Stomach (tissue), 9 donors: ENCODE measurements around the gene TNRC6B. TPM values are rescaled to one million over a fixed set of nuclear protein-coding genes. Genes with fewer than 3 reads are reported as not detected.
A peak's percentile ranks its signal among the peaks of the same experiment; 100 is the strongest.

Experiments used
- DNase-seq, 2 donors: peaks; one replicate each; pipeline versions ENCODE4 v3.0.0 to v3.0.0-alpha.2; 2013 to 2019
- H3K27ac ChIP-seq, 5 donors: fragments of 200-600 bp in 4 of 5; sonication (generic) in 4 of 5; one replicate each; pipeline ENCODE4 v1.5.1; 2013 to 2019; ENCODE audit warnings: mild to moderate bottlenecking in 1 of 5, moderate library complexity in 1 of 5
- H3K27me3 ChIP-seq, 3 donors: fragments of 200-600 bp; sonication (generic); one replicate each; pipeline ENCODE4 v1.5.1; 2017 to 2019; ENCODE audit warnings: mixed run types in 1 of 3
- H3K36me3 ChIP-seq, 4 donors: fragments of 200-600 bp; sonication (generic); 1 replicate in 3 of 4; 2 replicates in 1 of 4; pipeline ENCODE4 v1.5.1; 2016 to 2019
- H3K4me1 ChIP-seq, 4 donors: fragments of 200-600 bp; sonication (generic); one replicate each; pipeline ENCODE4 v1.5.1; 2016 to 2019
- H3K4me3 ChIP-seq, 4 donors: fragments of 200-600 bp; sonication (generic) in 3 of 4; one replicate each; pipeline ENCODE4 v1.5.1; 2016 to 2019; ENCODE audit warnings: mild to moderate bottlenecking in 1 of 4
- H3K9me3 ChIP-seq, 4 donors: fragments of 200-600 bp; sonication (generic); one replicate each; pipeline ENCODE4 v1.5.1; 2016 to 2019
- CTCF ChIP-seq, 7 experiments: fragments of 450-650 bp in 4 of 7; fragments of 200-600 bp in 3 of 7; sonication (generic) in 3 of 7; IDR thresholded peaks; one replicate each; pipeline ENCODE4 v1.5.1; 2016 to 2019; ENCODE audit warnings: antibody characterized with exemption in 7 of 7, control low read depth in 2 of 7, mild to moderate bottlenecking in 1 of 7
- EP300 ChIP-seq: sonication (generic); formaldehyde crosslinking; IDR thresholded peaks from one replicate; pipeline ENCODE4 v1.6.1; 2017; ENCODE audit warnings: antibody characterized with exemption
- POLR2A ChIP-seq, 4 donors: fragments of 450-650 bp; IDR thresholded peaks; one replicate each; pipeline ENCODE4 v1.6.1; 2016; ENCODE audit warnings: antibody characterized with exemption in 4 of 4, control low read depth in 2 of 4, mild to moderate bottlenecking in 1 of 4, moderate library complexity in 1 of 4
- POLR2AphosphoS5 ChIP-seq, 3 donors: sonication (generic); formaldehyde crosslinking; IDR thresholded peaks; one replicate each; pipeline ENCODE4 v1.6.1; 2016; ENCODE audit warnings: antibody characterized with exemption in 3 of 3
- WGBS, 5 donors: extraction: QIAGEN DNeasy Blood & Tissue Kit in 3 of 5; methylation state at CpG; one replicate each; pipeline versions ENCODE4 v1.1.5 to v1.1.7; 2013 to 2018; 5-methylcytosine and 5-hydroxymethylcytosine counted together
- intact Hi-C: fragments of 100-400 bp; cut with DNase I; formaldehyde crosslinking; loops from one replicate; pipeline ENCODE4 v1.15.1; 2023; ENCODE audit warnings: low total_unique reads
- polyA plus RNA-seq, 3 donors: library from polyadenylated mRNA; stranded (reverse); fragments of 200-250 nt; gene quantifications; one replicate each; pipeline ENCODE4 v1.2.3, GENCODE V29; 2013
- total RNA-seq, 5 donors: library from RNA; depleted of rRNA; stranded (reverse); fragments of >200 nt; gene quantifications; one replicate each; pipeline versions ENCODE4 v1.1.0 to v1.2.3, GENCODE V29; 2014 to 2016
- donor health status: healthy with polysubstance abuse.
- donor health status: Bipolar disorder and iron deficiency.
- donor health status: healthy.

TNRC6B gene
- total and polyA plus RNA-seq, 8 donors = 0.88 to 316 (median 18.0) TPM

GRCh38 chr22:40381461-40381860, 203.7 kb downstream of the TNRC6B start:
- no peaks in the 10 kb centered on the region for H3K36me3 ChIP-seq
- H3K4me1 ChIP-seq = peaks cover 8 to 87% (median 54%) of the 10 kb centered on the region in 4 donors
- intact Hi-C loops = no loop called here
- 92 to 95% (median 94%) methylated on average over 3 of the region's 3 CpGs for WGBS, 5 donors
- H3K27ac ChIP-seq = peak overlapping the region in 3 of 5 donors; percentile 13 to 39 (median 16)
- no peak for TF ChIP-seq EP300
- TF ChIP-seq POLR2AphosphoS5 (IDR thresholded peaks at IDR 0.05) = no peak
- no peak for TF ChIP-seq POLR2A (IDR thresholded peaks at IDR 0.05)
- TF ChIP-seq CTCF (IDR thresholded peaks at IDR 0.05) = no peak
- no peak for DNase-seq
- no peaks in the 10 kb centered on the region for H3K27me3 ChIP-seq
- H3K4me3 ChIP-seq = no peak overlapping the region
- no peaks in the 10 kb centered on the region for H3K9me3 ChIP-seq

GRCh38 chr22:40383905-40384304, 206.2 kb downstream of the TNRC6B start:
- H3K9me3 ChIP-seq = no peaks in the 10 kb centered on the region
- intact Hi-C loops = no loop called here
- peak overlapping the region; percentile 34 to 87 (median 82) for H3K27ac ChIP-seq
- no peaks in the 10 kb centered on the region for H3K27me3 ChIP-seq
- H3K4me3 ChIP-seq = no peak overlapping the region
- H3K36me3 ChIP-seq = no peaks in the 10 kb centered on the region
- TF ChIP-seq POLR2A (IDR thresholded peaks at IDR 0.05) = no peak
- TF ChIP-seq EP300 = no peak
- TF ChIP-seq POLR2AphosphoS5 (IDR thresholded peaks at IDR 0.05) = no peak
- TF ChIP-seq CTCF (IDR thresholded peaks at IDR 0.05) = no peak
- no peak for DNase-seq
- WGBS, 5 donors = 77 to 92% (median 84%) methylated on average over 3 of the region's 3 CpGs
- peaks cover 23 to 85% (median 47%) of the 10 kb centered on the region in 4 donors for H3K4me1 ChIP-seq

GRCh38 chr22:40385036-40385782, 207.5 kb downstream of the TNRC6B start:
- peak overlapping the region; percentile 82 to 94 (median 86) for H3K27ac ChIP-seq
- WGBS, 5 donors = 21 to 41% (median 31%) methylated on average over 10 of the region's 10 CpGs

More at GRCh38 chr22:40385036-40385782, 207.5 kb downstream of the TNRC6B start:
- Histone ChIP-seq H3K9me3 (no peaks in the 10 kb centered on the region), H3K4me1 (peaks cover 23 to 81% (median 42%) of the 10 kb centered on the region in 4 donors), H3K27me3 (no peaks in the 10 kb centered on the region), H3K4me3 (peak overlapping the region in 2 of 4 donors; percentile 7 to 11), H3K36me3 (no peaks in the 10 kb centered on the region)
- TF ChIP-seq POLR2AphosphoS5 (IDR thresholded peaks at IDR 0.05) (peak in 2 of 3 donors; percentile 51 to 61), CTCF (IDR thresholded peaks at IDR 0.05) (no peak)
- peak in 1 of 2 donors; percentile 66 for DNase-seq
- intact Hi-C loops = no loop called here

Other genes starting within 250 kb of the TNRC6B start
- gene TMA7B, start 217.5 kb upstream of the TNRC6B start, total RNA-seq = 1 to 10 TPM in 2 of 5 donors, not detected in 3; 1.1 to 1.3 TPM
- gene TMA7B, start 217.5 kb upstream of the TNRC6B start, polyA plus RNA-seq = not detected
- gene FAM83F, start 183.0 kb upstream of the TNRC6B start, total RNA-seq = 10 to 100 TPM in 2 of 5 donors, 1 to 10 TPM in 2, under 1 TPM in 1; under 0.01 to 17.4 (median 7.3) TPM
- 10 to 100 TPM in 1 of 3 donors, 1 to 10 TPM in 2; 5.7 to 14.2 (median 7.8) TPM for gene FAM83F, start 183.0 kb upstream of the TNRC6B start, polyA plus RNA-seq
- 100 to 1,000 TPM in 1 of 5 donors, 10 to 100 TPM in 4; 17.0 to 167 (median 27.8) TPM for gene ADSL, start 168.6 kb downstream of the TNRC6B start, total RNA-seq
- 10 to 100 TPM; 33.9 to 39.4 (median 39.3) TPM for gene ADSL, start 168.6 kb downstream of the TNRC6B start, polyA plus RNA-seq
- gene SGSM3, start 192.7 kb downstream of the TNRC6B start, total RNA-seq = 100 to 1,000 TPM; 109 to 503 (median 285) TPM
- gene SGSM3, start 192.7 kb downstream of the TNRC6B start, polyA plus RNA-seq = 100 to 1,000 TPM; 142 to 187 (median 147) TPM